NCI-H1930 (cell line): Measurements from ENCODE around the gene TRIM10.
"Not testable (repeated sequence)": the region's sequence is repeated elsewhere in the genome, so short reads cannot be mapped to it uniquely, and the experiment has no call there.

ENCODE experiments used
- DNase-seq, 2 experiments: peaks; one replicate each; lab custom pipeline; 2025; lab: John Stamatoyannopoulos, UW

The TRIM10 gene

GRCh38 chr6:30127238-30128093 is 33.5 kb downstream of the TRIM10 start:
- DNase-seq: no peak

DNA sequence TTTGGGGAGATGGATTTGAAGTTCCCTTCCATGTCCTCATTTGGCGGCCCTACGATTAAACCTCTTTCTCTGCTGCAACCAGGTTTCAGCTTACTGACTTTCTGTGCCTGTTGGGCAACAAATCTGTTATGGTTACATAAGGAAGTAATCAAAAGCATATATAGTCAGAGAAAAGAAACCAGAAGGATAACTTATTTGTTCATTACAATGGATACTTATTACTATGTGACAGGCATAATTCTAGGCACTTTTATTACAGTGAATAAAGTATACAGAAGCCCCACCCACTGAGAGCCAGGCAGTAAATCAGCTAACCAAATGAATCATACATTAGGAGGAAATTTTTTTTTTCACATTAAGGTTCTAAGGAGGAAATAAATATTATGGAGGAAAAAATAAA is 38.5 kb downstream of the TRIM10 start:
- DNase-seq: no peak

DNA sequence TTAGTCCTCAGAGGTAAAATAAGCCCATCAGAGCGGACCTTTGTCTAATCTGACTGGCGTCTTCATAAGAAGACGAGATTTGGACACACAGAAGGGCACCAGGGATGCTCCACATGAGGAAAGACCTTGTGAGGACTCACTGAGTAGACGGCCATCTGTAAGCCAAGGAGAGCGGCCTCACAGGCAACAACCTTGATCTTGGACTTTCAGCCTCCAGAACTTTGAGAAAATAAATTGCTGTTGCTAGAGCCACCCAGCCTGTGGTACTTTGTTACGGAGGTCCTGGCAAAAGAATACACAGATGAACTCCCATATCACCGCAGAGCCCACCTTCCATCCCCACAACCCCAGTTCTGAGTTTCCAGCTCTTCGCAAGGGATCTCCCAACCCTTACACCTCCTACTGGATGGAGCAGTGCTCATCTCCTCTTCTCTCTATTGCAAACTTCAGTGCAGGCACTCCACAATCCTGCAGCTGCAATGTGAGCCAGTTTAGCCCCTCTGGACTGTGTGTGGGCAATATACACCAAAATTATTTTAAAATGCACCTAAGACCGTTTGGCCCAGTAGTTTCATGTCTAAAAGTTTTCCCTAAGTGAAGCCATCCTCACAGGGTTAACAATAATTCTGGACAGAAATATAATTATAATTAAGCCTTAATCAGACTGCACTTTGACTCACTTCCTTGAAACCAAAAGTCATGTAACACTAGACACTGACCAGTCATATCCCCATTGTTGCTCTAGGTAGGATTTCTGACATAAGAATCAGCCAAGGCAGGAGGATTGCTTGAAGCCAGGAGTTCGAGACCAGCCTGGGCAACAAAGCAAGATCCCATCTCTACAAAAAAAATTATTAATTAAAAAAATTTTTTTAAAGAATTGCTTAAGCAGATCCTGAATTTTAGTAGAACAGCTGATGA is 39.3 kb downstream of the TRIM10 start:
- no peak for DNase-seq

DNA sequence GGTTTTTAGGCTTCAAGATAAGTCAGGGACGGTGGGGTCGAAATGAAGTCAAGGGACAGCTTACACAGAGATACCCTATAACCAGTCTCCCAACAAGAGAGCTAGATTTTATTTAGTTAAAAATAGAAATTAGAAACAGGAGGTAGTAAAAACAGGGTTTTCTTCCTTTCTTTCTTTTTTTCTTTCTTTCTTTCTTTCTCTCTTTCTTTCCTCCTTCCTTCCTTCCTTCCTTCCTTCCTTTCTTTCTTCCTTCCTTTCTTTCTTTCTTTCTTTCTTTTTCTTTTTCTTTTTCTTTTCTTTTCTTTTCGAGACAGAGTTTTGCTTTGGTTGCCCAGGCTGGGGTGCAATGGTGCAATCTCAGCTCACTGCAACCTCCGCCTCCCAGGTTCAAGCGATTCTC is 42.3 kb downstream of the TRIM10 start:
- DNase-seq: not testable (repeated sequence)

DNA sequence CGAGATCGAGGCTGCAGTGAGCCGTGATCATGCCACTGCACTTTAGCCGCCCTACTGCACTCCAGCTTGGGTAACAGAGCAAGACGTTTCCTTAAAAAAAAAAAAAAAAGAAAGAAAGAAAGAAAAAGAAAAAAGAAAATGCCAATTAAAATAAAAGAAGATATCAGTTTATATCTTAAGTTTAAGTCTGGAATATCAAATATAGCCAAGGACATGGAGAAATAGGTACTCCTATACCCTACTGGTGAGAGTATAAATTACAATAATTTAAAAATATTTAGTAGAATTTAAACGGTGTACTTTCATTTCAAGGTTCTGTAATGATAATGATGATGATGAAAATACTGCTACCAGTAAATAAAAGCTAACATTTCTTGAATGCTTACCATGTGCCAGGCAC is 44.3 kb downstream of the TRIM10 start:
- DNase-seq: no peak

GRCh38 chr6:30113841-30114240 is 47.2 kb downstream of the TRIM10 start:
- no peak for DNase-seq

DNA sequence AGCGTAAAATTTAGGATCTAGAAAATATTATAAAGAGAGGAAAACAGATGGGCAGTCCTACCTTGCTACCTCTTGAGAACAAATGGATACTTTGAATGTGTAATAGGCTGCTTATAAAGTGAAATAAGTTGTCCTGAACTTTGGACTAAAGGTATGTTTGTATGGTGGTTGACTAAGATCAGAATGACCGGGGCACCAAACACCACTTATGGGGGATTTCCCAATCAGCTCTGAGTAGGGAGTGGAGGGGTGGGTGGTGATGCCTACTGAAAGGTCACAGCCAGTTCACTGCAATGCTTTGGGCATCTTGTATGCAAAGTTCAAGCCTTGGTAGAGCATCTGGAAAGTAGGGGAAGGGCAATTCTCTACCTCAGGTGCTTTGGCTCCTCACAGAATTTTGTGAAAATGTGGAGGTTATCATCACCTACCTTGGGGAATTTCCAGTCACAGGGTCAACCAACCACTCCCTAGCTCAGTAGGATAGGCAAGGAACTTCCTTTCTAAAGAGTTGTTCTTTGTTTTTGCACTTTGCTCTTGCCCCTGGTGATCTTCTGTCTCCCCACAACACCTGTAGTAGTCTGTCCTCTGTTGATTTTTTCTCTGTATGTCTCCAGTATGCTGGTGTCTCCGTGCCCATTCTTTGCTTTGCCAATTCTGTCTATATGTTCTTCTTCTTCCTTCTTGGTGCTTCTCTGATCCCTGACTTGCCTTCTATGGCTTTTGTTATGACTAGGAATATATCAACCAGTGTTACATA is 47.8 kb downstream of the TRIM10 start, which contains the start of gene TRIM31:
TRIM31 (minus strand) TSS at position 88 of the 757 bp plus-strand sequence. CDS start 285 bp downstream, outside the sequence.
- no peak for DNase-seq

GRCh38 chr6:30112402-30112994 is 48.5 kb downstream of the TRIM10 start:
- DNase-seq: no peak

DNA sequence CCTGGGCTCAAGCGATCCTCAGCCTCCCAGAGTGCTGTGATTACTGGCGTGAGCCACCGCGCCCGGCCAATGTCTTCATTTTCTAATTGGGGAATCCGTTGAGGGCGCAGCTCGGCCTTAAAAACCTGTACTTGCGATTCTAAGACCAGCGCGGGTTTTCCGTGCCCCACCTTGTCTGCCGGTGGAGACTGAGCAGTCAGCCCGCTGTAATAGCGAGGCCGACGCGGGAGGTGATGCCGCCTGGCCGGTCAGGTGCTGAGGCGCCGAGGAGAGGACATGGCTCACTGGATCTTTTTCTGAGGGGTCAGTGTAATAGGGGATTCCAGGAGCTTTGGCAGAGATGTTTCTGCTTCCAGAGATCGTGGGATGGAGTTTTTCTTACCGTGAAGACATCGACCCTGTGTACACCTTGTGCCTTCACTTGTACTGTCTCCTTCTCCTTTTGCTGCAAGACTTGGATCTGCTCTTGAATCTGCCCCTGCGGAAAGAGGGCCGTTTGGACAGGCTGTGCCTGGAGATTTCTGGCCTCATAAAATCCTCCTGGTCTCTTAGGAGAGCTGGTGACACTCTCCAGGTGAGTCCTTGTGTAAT is 49.6 kb downstream of the TRIM10 start:
- no peak for DNase-seq

- no peak for DNase-seq
Measured at GRCh38 chr6:30104661-30105060, 56.4 kb downstream of the TRIM10 start.

- DNase-seq: no peak
Measured at GRCh38 chr6:30103872-30104179, 57.2 kb downstream of the TRIM10 start.

- peak; percentile 66 to 82 for DNase-seq
Measured at GRCh38 chr6:30102970-30103871, 57.8 kb downstream of the TRIM10 start.

DNA sequence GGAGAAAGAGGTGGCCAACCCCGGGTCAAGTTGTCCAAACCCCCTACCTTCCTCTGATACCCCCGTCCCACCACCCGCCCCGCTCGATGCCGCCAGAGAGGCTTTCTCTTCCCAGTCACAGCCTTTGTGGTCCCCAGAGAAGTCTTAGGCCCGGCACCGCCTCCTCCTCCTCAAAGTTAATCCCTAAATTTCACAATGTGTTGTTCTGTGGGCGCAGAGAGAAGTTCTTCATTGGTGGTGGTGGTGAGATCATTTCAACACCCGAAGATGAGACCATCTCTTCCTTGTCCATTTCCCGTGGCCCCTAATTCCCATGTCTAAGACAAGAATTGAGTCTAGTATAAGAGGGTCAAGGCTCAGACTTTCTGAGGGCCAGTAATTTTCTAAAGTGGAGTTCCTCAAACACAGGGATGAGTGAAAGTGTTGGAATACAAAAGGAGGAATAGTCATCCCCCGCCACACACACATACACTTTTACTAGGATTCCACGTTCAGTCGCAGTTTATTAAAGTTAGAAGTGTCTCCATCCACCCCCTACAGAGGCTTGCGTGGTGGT is 58.5 kb downstream of the TRIM10 start:
- no peak for DNase-seq
